Measurements from ENCODE around the gene MAP3K6.
"Not testable (repeated sequence)": the region's sequence is repeated elsewhere in the genome, so short reads cannot be mapped to it uniquely, and the experiment has no call there.

The MAP3K6 gene, protein sequence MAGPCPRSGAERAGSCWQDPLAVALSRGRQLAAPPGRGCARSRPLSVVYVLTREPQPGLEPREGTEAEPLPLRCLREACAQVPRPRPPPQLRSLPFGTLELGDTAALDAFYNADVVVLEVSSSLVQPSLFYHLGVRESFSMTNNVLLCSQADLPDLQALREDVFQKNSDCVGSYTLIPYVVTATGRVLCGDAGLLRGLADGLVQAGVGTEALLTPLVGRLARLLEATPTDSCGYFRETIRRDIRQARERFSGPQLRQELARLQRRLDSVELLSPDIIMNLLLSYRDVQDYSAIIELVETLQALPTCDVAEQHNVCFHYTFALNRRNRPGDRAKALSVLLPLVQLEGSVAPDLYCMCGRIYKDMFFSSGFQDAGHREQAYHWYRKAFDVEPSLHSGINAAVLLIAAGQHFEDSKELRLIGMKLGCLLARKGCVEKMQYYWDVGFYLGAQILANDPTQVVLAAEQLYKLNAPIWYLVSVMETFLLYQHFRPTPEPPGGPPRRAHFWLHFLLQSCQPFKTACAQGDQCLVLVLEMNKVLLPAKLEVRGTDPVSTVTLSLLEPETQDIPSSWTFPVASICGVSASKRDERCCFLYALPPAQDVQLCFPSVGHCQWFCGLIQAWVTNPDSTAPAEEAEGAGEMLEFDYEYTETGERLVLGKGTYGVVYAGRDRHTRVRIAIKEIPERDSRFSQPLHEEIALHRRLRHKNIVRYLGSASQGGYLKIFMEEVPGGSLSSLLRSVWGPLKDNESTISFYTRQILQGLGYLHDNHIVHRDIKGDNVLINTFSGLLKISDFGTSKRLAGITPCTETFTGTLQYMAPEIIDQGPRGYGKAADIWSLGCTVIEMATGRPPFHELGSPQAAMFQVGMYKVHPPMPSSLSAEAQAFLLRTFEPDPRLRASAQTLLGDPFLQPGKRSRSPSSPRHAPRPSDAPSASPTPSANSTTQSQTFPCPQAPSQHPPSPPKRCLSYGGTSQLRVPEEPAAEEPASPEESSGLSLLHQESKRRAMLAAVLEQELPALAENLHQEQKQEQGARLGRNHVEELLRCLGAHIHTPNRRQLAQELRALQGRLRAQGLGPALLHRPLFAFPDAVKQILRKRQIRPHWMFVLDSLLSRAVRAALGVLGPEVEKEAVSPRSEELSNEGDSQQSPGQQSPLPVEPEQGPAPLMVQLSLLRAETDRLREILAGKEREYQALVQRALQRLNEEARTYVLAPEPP (N-terminal part only)

DNA sequence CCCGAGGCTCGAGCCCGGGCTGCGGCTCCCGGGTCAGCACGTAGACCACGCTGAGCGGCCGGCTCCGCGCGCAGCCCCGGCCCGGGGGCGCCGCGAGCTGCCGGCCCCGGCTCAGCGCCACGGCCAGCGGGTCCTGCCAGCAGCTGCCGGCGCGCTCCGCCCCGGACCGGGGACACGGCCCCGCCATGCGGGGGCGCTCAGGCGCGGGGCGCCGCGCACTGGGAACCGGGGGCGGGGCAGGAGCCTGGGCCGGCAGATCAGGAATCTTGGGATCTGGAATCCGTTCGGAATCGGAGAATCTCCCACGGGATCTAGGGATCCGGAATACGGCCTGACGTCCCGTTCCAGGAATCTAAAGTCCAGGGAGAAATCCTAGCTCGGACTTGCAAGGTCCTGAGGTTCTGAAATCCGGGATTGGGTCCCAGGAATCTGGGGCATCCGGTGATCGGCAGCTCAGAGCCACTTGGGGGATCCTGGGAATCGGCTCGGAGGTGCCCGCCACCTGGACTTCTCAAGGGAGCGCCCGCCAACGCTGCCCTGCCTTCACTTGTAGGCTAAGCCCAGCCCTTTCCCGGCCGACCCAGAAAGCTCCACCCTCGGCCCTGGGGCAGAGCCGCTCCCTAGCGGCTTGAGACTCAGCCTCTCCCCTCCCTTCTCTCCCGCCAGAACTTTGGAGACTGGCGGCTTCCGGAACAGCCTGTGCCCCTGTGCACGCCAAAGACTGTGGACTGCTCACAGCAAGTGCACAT is at the start of gene MAP3K6:
MAP3K6 (minus strand) TSS at position 551 of the 749 bp plus-strand sequence; CDS start at position 187, 364 bp downstream.
- DNase-seq = peak; percentile 62

DNA sequence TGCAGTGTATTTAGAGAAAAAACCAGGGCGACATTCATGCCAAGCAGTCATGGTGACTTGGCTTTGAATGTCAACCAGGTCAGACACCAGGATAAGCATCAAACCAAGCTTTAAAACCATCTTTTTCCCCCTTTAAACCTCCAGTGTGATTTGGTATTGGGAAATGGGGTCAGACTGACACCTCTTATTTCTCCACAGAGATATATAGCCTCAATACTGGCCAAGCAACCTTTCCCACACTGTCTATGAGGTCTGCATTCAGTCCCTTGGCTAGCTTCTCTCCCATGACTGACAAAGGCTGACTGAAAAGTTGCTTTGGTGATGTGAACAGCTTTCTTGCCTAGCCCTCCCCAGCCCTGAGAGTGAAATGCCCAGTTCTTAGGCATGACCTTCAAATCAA is 47.3 kb upstream of the MAP3K6 start:
- no peak for DNase-seq

DNA sequence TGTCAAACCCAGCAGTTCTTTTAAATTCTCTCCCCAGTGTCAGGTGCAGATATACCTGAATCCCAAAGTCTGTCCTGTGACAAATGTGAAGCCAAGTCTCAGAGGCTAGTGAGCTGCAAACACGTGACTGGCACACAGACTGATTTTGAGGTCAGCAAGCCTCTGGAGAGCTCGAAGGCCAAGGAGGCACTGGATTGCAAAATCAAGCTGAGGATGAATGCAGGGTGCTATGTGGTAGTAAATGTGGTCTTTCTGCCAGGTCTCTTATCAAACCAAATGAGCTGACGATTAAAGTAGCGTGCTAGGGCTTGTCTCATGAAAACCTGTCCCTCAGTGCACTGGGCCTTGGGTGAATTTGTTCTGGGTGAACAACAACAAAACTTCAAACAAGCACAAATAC is 46.2 kb upstream of the MAP3K6 start:
- no peak for DNase-seq

DNA sequence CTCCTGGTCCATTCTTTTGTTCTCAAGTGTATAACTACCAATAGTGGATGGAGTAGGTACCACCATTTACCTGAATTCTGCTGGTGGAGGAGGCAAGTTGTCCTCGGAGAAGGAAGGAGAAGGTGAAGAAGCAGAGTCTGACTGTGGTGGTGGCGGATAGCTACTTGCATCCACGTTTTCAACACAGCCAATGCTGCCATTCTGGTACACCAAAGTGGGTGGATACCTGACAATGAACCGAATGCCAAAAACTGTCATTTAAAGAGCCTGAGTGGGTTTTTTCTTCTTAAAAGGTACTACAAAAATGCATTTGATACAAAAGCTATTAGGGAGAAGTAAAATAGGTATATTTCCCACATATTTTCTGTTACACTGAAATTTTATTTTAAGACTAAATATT is 45.7 kb upstream of the MAP3K6 start:
- no peak for DNase-seq

DNA sequence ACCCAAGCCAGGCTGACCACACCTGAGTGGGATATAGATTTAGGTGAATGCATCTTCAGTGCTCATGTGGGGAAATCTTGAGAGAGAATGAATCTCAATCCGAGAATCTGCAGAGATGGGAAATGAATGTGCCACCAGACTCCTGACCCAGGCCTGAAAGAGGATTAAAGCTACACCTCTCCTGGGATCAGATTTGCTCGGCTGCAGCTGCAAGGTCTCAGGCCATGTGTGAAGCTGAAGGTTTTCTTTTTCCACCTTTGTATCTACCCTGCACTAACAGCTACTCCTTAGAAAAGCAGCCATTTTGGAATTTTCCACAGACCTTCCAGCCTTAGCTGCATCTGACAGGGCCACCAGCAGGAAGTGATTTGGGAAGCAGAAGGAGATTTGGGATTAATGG is 43.9 kb upstream of the MAP3K6 start:
- DNase-seq = no peak

DNA sequence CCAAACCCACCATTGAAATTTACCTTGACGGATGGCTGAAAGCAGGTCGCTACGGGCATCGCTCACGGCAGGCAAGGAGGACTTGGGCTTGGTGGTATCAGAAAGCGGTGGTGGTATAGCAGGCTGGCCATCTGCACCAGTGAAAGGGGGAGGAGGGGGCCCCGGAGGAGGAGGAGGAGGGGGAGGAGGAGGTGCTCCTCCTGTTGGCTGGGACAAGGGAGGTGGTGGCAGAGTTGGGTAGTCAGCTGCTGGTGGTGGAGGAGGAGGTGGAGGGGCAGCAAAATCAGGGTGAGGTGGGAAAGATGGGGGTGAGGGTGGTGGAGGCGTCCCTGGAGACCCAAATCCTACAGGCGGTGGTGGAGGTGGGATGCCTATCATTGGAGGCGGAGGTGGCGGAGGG is 42.9 kb upstream of the MAP3K6 start:
- no peak for DNase-seq

DNA sequence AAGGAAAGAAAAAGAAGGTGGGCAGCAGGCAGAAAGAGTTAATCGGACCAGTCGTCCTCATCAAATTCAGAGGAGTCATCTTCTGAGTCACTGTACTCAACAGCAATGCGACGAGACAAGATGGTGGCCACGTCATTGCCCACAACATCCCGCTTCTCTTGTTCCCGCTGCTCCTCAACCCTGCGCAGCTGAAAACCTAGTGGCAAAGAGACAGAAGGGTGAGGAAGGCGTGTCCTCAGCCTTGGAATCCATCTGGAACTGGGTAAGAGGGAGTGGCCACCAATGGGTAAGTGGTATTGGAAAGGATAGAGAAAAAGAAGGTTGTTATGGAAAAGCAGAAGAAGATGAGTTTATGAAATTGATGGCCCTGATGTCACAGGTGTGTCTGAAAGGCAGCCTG is 41.4 kb upstream of the MAP3K6 start:
- no peak for DNase-seq

DNA sequence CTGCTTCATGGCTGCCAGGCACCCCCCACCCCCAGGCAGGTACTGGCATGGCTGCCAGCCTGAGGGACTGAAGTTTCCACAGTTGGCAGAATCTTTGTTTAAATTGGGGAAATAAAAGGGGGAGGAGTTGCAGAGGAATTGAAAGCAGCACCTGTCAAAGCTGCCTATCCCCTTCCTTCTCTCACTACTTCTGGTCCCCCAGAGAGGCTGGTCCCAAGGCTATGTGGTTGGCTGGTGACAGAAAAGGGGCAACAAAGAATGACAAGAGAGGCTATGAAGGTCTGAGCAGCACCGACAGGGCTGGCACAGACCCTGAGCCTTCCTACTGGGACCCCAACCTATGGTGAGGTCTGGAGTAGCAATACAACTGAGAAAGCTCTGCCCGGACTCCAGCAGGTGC is 40.0 kb upstream of the MAP3K6 start:
- DNase-seq = not testable (repeated sequence)

DNA sequence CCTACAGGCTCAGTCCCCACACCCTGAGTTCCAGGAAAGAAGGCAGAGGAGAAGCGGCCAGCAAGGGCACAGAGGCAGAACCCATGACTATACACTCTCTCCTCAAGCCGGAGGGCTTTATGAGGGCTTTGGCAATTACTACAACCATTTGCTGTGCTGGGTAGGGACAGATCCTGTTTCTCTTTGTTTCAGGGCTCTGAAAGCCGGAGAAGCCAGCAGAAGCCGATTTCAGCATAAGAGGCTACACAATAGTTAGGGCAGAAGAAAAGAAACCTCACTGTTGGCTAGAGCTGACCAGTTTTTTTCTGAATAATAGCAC is 39.6 kb upstream of the MAP3K6 start:
- no peak for DNase-seq

DNA sequence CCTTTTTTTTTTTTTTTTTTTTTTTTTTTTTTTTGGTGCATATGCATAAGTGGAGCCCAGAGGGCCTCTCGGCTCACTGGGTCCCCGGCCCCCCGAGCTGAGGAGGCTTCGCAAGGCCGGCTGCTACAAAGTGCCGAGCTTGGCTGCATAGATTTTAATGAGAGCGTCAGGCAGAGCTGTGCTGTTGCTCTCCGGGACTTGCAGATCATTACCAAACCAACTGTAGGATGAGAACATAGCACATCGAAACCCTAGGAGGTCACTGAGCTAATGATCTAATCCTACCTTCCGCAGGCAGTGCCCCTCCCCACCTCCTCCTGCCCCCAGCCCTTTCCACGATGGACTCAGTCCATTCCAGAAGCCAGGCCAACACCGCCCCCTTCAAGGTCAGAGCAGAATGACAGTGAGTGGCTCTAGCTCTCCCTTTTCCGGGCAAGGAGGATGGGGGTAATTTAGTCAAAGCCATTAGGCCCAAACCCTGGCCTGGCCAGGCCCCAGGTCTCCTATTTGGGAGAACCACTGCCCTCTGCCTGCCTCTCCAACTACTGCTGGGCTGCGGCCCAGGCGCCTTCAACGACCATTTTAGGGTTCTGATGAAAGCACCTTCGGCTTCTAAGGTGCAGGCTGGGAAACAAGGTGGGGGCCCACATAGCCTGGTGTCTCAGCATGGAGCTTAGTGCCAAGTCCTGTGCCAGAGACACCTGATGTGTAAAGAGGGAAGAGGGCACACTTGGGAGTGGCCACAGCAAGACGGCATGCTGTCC is 39.0 kb upstream of the MAP3K6 start:
- DNase-seq = not testable (repeated sequence)

DNA sequence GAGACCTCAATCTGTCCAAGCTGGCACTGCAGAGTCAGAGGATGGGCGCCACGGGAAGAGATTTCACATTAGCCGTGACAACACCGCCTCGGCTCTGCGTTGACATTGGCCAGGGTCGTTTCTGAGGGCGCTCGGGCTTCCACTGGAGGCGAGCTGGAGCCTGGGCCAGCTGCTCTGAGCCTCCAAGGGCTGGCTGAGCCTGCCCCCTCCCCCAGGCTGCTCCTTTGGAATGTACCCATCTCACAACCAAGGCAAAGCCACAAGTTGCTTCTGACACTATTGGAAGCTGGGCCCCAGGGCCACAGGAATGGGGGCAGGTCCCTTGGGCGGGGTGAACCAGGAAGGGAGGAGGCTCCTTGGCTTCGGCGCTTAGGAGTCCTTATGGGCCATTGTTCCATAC is 38.3 kb upstream of the MAP3K6 start:
- no peak for DNase-seq

DNA sequence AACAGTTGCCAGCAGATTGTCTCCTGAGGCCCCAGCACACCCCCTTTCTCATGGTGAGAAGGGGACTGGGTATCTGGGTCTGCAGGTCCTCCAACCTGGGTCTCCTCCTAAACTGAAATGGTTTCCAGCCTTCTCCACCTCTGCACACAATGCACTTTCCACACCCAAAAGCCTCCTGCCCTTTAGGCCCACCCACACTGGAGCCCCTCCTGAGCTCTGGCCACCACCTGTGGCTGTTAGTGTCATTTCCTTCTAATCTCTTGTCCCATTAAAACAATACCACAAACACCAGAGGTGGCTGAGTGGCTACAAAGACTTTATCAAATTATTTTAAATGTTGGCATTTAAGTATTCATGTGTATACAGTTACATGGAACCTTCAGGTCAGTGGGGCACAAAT is 37.2 kb upstream of the MAP3K6 start:
- no peak for DNase-seq

DNA sequence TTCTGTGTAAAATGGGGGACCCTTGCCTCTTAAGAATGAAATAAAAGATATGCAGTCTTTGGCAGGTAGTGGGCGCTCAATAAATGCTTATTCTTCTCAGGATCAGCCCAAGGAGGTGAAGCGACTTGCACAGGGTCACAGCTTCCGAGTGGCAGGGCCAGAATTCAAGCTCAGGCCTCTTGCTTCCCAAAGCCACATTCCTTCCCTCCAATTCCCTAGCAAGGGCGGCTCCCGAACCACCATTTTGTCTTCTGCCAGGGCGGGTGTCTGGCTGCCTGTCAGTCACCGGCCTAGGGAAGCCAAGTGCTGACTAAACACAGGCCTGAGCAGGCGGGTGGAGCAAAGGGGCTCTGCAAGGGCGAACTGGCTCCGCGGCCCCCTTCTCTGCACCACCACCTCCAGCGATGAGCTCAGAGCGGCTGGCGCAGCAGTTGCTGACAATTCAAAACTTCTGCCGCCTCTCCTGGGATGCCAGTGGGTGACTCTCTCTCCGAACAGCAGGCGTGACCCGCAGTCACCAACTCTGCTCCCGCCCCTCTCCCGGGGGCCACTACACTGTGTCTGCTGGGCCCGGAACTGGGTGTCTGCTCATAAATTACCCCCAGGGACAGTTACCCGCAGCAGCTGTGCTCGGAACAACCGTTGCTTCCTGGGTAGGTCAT is 36.4 kb upstream of the MAP3K6 start:
- no peak for DNase-seq

DNA sequence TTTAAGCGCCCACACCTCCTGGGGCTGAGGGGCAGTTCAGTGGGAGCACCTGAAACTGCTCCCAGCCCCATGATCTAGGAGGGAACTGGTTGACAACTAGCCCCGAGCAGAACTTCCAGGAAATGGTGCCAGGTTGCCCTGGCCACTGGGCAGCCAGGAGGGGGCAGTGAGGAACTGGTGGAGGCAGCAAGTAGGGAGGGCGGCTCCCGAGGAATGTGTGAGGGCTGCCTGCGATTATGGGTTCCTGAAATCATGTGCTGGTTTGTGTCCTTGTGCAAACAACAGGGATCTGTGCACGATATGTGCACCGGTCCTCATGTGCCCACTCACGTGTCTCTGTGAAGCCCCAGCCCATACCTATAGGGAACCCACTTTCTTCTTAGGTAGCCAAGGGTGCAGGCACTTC is 35.6 kb upstream of the MAP3K6 start:
- no peak for DNase-seq

DNA sequence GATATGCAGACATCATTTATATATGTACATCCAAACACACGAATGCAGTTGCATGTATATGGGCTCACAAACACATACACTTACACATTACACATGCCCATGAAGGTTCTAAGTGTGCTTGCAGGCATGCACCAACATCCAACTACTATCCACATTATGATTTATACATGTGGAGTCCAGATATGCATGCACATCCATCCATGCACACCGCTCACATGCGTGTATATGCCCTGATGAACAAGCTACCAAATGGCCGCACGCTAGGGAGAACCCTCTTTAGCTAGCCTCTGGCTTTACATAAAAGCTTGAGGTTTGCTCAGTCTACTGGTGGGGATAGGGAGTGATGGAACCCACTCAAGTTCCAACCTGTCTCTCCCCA is 34.2 kb upstream of the MAP3K6 start:
- no peak for DNase-seq

DNA sequence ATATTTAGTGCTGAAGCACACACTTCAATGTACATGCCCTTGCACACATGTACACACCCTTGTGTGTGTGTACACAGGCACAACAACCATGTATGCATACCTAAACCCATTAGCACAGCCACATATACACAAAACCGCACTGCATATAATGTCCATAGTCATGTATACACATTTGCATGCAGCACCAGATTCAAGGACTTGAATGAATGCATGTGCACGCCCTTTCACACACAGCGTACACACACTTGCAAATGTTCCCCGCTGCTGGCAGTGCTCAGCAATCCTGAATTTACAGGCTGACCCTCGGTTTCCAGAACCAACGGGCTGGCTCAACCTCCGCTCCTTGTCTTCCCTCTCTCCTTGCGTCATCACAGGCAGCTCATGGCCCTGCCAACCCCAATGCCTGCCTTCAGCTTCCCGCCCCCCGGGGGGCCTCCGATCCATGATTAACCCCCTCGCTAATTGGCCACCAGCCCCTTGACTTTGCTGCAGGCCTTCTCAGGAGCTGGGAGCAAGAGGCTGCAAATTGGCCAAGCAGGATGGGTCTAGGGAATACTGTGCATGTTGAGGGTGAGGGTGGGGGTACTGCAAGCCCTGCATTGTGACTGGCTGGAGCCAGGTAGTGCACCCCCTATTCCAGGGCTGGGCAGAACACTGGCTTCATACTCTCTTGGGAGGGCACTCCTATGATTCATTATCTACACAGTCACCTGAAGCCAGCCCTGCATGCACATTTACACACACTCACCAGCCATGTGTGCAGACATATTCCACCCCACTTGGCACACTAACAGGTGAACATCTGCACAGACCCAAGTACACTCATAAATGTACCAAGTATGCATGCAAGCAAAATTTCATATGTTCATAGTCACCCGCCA is 33.6 kb upstream of the MAP3K6 start:
- DNase-seq = no peak

DNA sequence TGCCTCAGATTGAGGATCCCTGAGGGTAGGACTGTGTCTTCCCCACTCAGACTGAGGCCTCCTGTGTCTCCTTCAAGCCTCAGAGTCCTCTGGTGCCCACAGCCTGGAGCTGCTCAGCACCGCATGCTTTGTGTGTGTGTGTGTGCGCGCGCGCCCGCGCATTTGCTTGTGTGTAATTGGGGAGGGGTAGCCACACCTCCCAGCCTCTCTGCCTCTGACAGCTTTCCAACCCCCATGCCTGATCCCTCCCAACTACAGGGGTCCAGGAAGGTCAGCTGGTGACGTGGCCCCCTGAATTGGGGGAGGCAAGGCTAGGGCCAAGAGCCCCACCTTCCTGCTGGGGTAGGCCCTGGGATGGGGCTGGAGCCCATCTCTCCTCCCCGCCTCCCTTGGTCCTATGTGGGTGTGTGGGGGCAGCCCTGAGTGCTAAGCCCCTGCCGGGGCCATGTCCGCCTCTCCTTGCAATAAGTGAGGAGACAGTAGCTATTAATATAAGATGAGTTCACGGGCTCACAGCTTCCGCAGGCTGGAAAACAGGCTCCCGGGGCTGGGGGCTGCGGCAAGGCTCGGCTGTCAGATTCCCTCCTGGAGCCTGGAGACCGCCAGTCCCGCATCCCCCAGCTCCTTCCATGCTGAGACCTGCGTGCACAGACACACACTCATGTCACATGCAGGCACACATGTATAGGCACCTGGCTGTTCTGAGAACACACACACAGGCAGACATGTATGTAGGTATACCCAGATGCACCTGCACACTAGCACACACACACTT is 32.7 kb upstream of the MAP3K6 start:
- no peak for DNase-seq

DNA sequence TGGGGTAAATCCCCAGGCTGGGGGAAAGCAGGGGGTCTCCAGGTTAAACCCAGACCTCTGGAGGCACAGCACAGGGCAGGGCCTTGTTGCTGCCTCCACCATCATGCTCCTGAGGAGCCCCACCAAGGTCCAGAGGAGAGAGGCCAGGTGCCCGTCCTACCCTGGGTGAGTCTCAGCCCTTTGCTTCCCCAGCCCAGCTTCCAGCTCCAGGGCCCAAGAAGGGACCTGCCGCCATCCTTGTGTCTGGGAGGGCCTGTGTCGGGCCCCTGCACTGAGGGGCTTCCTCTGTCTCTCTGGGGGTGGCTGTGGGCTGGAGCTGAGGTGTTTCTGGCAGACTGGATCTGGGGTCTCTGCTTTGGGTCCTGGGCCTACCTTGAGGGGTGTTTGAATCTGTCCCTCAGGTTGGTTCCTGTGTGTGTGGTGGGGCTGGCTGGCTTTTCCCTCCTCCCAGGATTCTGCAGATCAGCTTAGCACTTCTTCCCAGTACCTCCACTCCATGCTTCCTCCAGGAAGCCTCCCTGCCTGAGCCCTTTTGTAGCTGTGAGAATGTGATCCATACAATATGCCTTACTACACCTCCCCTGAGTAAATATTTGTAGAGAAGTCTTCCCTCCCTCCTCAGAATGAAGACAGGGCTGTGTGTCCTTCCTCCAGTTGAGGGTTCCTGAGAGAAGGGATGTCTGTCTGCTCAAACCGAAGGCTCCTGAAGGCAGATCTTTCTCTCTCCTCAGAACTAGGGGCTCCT is 31.8 kb upstream of the MAP3K6 start:
- DNase-seq = no peak

DNA sequence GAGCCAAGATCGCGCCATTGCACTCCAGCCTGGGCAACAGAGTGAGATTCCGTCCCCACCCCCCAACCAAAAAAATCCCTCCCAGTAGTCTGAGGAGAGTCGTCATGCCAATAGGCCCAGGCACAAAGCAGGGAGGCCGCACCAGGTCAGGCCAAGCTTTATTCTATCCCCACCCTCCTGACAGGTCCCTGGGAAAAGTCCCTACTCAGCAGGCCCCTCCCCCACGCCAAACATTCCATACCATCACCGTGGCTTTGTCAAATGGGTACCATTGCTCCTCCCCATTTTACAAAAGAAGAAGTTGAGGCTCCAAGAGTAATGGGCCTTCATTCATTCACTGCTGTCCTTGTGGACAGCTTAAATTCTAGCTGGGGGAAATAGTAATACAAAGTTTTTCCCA is 31.0 kb upstream of the MAP3K6 start:
- DNase-seq = no peak
